Stimulated activated CD4-positive, alpha-beta T cell treated with anti-CD3 and anti-CD28 coated beads, Interleukin-2, amount 100 ng/mL, for 24 hours (primary cell): Measurements from ENCODE around the gene RHBDL3.
"Not testable (repeated sequence)": the region's sequence is repeated elsewhere in the genome, so short reads cannot be mapped to it uniquely, and the experiment has no call there.

Source experiments
- DNase-seq, 2 donors: peaks; one replicate each; pipeline ENCODE4 v3.0.0-alpha.2; 2020

Gene RHBDL3

GRCh38 chr17:32297860-32298259 is 32.2 kb downstream of the RHBDL3 start:
- DNase-seq = no peak

GRCh38 chr17:32298298-32298697 is 32.7 kb downstream of the RHBDL3 start:
- no peak for DNase-seq

- DNase-seq = no peak
Observed at GRCh38 chr17:32298721-32299579, 33.3 kb downstream of the RHBDL3 start.

GRCh38 chr17:32299580-32300164 is 34.0 kb downstream of the RHBDL3 start:
- DNase-seq = no peak

- no peak for DNase-seq
Observed at GRCh38 chr17:32302037-32302436, 36.4 kb downstream of the RHBDL3 start.

- DNase-seq = no peak
Observed at GRCh38 chr17:32302860-32303649, 37.4 kb downstream of the RHBDL3 start.

GRCh38 chr17:32303781-32304288 is 38.2 kb downstream of the RHBDL3 start:
- no peak for DNase-seq

GRCh38 chr17:32305049-32305448 is 39.4 kb downstream of the RHBDL3 start:
- no peak for DNase-seq

- no peak for DNase-seq
Observed at GRCh38 chr17:32307658-32308057, 42.0 kb downstream of the RHBDL3 start.

- DNase-seq = no peak
Observed at GRCh38 chr17:32311028-32311536, 45.5 kb downstream of the RHBDL3 start.

- DNase-seq = no peak
Observed at GRCh38 chr17:32314636-32315035, 49.0 kb downstream of the RHBDL3 start.

- no peak for DNase-seq
Observed at GRCh38 chr17:32315171-32315570, 49.5 kb downstream of the RHBDL3 start.

- not testable (repeated sequence) for DNase-seq
Observed at GRCh38 chr17:32316653-32317052, 51.0 kb downstream of the RHBDL3 start.

- no peak for DNase-seq
Observed at GRCh38 chr17:32317353-32317752, 51.7 kb downstream of the RHBDL3 start.

GRCh38 chr17:32318071-32318470 is 52.4 kb downstream of the RHBDL3 start:
- no peak for DNase-seq

GRCh38 chr17:32319548-32319905 is 53.9 kb downstream of the RHBDL3 start:
- peak; percentile 86 to 87 for DNase-seq

GRCh38 chr17:32320080-32320479 is 54.4 kb downstream of the RHBDL3 start:
- DNase-seq = not testable (repeated sequence)

- no peak for DNase-seq
Observed at GRCh38 chr17:32320847-32321246, 55.2 kb downstream of the RHBDL3 start.

GRCh38 chr17:32323046-32323445 is 57.4 kb downstream of the RHBDL3 start:
- DNase-seq = no peak

GRCh38 chr17:32323811-32324491 is 58.3 kb downstream of the RHBDL3 start:
- peak; percentile 24 to 25 for DNase-seq

GRCh38 chr17:32327911-32328310 is 62.3 kb downstream of the RHBDL3 start:
- DNase-seq = no peak

GRCh38 chr17:32330147-32330546 is 64.5 kb downstream of the RHBDL3 start:
- DNase-seq = no peak
